ENCODE data around the gene ALDH3B1.

DNA sequence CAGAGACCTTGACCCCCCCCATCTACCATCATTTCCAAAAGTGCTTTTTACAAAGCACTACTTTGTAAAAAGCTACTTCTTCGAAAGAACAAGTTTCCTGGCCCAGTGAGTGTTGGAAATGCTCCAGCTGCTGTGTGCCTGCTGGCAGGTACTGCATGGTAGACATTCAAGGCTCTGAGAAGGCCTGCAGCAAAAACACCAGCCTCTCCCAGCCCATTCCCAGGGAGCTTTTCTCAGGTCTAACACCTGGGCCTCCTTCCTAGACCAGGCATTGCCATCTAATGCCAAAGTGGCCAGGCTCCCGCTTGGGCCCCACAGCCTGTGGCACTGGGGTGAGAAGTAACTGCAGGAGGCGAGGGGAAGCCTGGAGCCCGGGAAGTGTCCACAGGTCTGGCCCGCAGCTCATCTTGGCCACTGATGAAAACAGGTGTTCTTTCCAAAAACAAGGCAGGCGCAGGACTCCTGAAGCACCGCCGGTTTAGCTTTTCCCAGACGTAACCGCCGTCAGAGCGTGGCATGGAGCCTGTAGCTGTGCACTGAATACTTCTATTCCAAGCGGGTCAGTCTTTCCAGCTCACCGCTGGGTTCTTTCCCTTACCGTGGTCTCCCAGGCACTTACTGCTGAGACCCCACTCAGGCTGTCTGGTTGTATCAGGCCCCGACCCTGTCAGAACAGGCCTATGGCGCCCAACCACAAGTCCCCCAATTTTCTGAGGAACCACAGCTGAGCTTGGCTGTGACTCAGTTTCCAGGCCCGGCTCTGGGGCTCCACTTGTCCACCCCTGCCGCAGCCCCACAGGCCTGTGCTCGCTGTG, 27.5 kb downstream of the ALDH3B1 start:
- no peak for TF ChIP-seq POLR2A (IDR thresholded peaks at IDR 0.05)
- TF ChIP-seq, protein P1, sequence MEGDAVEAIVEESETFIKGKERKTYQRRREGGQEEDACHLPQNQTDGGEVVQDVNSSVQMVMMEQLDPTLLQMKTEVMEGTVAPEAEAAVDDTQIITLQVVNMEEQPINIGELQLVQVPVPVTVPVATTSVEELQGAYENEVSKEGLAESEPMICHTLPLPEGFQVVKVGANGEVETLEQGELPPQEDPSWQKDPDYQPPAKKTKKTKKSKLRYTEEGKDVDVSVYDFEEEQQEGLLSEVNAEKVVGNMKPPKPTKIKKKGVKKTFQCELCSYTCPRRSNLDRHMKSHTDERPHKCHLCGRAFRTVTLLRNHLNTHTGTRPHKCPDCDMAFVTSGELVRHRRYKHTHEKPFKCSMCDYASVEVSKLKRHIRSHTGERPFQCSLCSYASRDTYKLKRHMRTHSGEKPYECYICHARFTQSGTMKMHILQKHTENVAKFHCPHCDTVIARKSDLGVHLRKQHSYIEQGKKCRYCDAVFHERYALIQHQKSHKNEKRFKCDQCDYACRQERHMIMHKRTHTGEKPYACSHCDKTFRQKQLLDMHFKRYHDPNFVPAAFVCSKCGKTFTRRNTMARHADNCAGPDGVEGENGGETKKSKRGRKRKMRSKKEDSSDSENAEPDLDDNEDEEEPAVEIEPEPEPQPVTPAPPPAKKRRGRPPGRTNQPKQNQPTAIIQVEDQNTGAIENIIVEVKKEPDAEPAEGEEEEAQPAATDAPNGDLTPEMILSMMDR (IDR thresholded peaks at IDR 0.05) = no peak

Measured in lower leg skin (tissue), 3 donors.